ENCODE data around the gene ITPK1. TPM values are rescaled to one million over a fixed set of nuclear protein-coding genes. Genes with fewer than 3 reads are reported as not detected.

ITPK1 gene
- total and polyA plus RNA-seq, 2 donors (not counting 3 experiments of a cell fraction or from before 2014, with no cell fraction given) = 39.6 to 51.8 TPM

DNA sequence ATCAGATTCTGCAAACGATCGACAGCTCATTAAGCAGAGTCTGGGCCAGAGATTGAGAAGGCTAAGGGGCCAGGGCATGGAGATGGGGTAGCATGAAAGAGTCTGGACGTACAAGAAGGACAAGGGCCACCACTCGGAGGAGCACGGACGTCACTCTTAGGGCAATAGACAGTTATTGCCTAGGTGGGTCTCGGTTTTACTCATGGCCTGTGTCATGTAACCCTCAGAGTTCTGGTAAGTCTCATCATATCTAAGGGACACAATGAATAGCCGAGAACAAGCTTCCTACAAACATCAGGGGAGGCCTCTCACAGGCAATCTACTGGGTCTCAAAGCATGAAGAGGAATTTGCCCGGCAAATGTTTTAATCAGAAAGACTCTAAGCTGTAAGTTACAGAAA, 30.4 kb upstream of the ITPK1 start:
- CTCF ChIA-PET = interaction anchor here (0.8 to 1.7 kb wide), 3 partner anchors 31 to 194 kb away, joined by 3 to 8 read pairs (median 3); no protein-coding TSS in a partner anchor
- BruUV-seq (replicated peaks) = no TSS peak
- dilution Hi-C loops (cut with MboI; ENCODE audit: extremely low pct_ligation_motif_present, low sequenced_read_pairs) (loop anchor here (25.0 kb wide), 1 partner anchor 184 kb away; no protein-coding TSS in a partner anchor), intact Hi-C loops (cut with micrococcal nuclease) (no loop called here)
- H3K36me3 ChIP-seq (ENCODE audit: control insufficient read depth in 2 of 2, extremely low read depth in 1 of 2, insufficient read depth in 2 of 2, low read length in 2 of 2) = no peaks in the 10 kb centered on the region
- no peaks in the 10 kb centered on the region for H3K9me1 ChIP-seq (replicated peaks; ENCODE audit: control insufficient read depth, extremely low read depth, insufficient read depth, low read length)
- TF ChIP-seq, protein P1, sequence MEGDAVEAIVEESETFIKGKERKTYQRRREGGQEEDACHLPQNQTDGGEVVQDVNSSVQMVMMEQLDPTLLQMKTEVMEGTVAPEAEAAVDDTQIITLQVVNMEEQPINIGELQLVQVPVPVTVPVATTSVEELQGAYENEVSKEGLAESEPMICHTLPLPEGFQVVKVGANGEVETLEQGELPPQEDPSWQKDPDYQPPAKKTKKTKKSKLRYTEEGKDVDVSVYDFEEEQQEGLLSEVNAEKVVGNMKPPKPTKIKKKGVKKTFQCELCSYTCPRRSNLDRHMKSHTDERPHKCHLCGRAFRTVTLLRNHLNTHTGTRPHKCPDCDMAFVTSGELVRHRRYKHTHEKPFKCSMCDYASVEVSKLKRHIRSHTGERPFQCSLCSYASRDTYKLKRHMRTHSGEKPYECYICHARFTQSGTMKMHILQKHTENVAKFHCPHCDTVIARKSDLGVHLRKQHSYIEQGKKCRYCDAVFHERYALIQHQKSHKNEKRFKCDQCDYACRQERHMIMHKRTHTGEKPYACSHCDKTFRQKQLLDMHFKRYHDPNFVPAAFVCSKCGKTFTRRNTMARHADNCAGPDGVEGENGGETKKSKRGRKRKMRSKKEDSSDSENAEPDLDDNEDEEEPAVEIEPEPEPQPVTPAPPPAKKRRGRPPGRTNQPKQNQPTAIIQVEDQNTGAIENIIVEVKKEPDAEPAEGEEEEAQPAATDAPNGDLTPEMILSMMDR (IDR thresholded peaks at IDR 0.05; ENCODE audit: extremely low read depth in 1 of 2, insufficient read depth in 1 of 2, low read depth in 1 of 2, low read length in 2 of 2) = no peak
- TF ChIP-seq, protein P2, sequence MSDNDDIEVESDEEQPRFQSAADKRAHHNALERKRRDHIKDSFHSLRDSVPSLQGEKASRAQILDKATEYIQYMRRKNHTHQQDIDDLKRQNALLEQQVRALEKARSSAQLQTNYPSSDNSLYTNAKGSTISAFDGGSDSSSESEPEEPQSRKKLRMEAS (IDR thresholded peaks at IDR 0.05; ENCODE audit: insufficient read depth, insufficient read length) = no peak
- TF ChIP-seq FOS (IDR thresholded peaks at IDR 0.05; ENCODE audit: borderline replicate concordance, insufficient read depth, low read length) = no peak
- no peak for TF ChIP-seq MYC (IDR thresholded peaks at IDR 0.05; ENCODE audit: low read depth, low read length)
- no peak for TF ChIP-seq POLR2A (IDR thresholded peaks at IDR 0.05; ENCODE audit: low read depth, low read length)
- TF ChIP-seq EZH2 (IDR thresholded peaks at IDR 0.05; ENCODE audit: borderline replicate concordance, low read depth, low read length, severe bottlenecking) = no peak
- no peak for TF ChIP-seq POLR2AphosphoS5 (IDR thresholded peaks at IDR 0.05; ENCODE audit: insufficient read depth, low read depth, low read length)
- no peak for TF ChIP-seq JUN (IDR thresholded peaks at IDR 0.05; ENCODE audit: borderline replicate concordance, insufficient read depth, insufficient read length, low read depth)
- H2AFZ ChIP-seq (ENCODE audit: low read depth, low read length) = no peak overlapping the region
- DNase-seq (ENCODE audit: low read depth, low spot score) = no peak
- H3K9ac ChIP-seq (replicated peaks; ENCODE audit: extremely low read depth, insufficient read depth, low read length) = no peak overlapping the region
- H3K79me2 ChIP-seq (ENCODE audit: control insufficient read depth, insufficient read depth, low read length) = no peaks in the 10 kb centered on the region
- no peaks in the 10 kb centered on the region for H3K4me1 ChIP-seq (ENCODE audit: control insufficient read depth, extremely low read depth, insufficient read depth, low read length)
- no peak overlapping the region for H3K4me2 ChIP-seq (ENCODE audit: insufficient read depth, low read length)
- POLR2A ChIA-PET = no interaction called here
- no peaks in the 10 kb centered on the region for H3K9me3 ChIP-seq (replicated peaks; ENCODE audit: control insufficient read depth, insufficient read depth, low read length)
- H4K20me1 ChIP-seq (replicated peaks; ENCODE audit: control insufficient read depth, extremely low read depth, insufficient read depth, low read length) = no peaks in the 10 kb centered on the region
- FAIRE-seq = no peak
- H3K27ac ChIP-seq (ENCODE audit: insufficient read depth, low read depth, low read length) = no peak overlapping the region
- H3K4me3 ChIP-seq (replicated peaks in 1 of 3; ENCODE audit: insufficient read depth in 1 of 3, low read depth in 1 of 3, low read length in 3 of 3) = no peak overlapping the region
- H3K27me3 ChIP-seq (ENCODE audit: control insufficient read depth in 2 of 2, insufficient read depth in 2 of 2, low read length in 2 of 2) = no peaks in the 10 kb centered on the region
